H9 (cell line): ENCODE data around the gene FKTN. TPM values are rescaled to one million over a fixed set of nuclear protein-coding genes. Genes with fewer than 3 reads are reported as not detected.

ENCODE experiments used
- DNase-seq: peaks from one replicate; pipeline ENCODE4 v3.0.0-alpha.2; 2017
- H2AFZ ChIP-seq: one replicate; pipeline ENCODE4 v1.6.1; 2013; ENCODE audit warnings: mild to moderate bottlenecking, low read length, control low read depth, moderate library complexity
- H2AK5ac ChIP-seq: 2 replicates; pipeline ENCODE4 v1.6.1; 2013; ENCODE audit warnings: low read length, control low read depth, mixed read lengths; ENCODE audit not compliant: insufficient read length
- H2BK120ac ChIP-seq: one replicate; pipeline ENCODE4 v1.6.1; 2013; ENCODE audit warnings: low read depth, mild to moderate bottlenecking, low read length, control low read depth, inconsistent platforms; ENCODE audit not compliant: poor library complexity, severe bottlenecking
- H2BK12ac ChIP-seq: 2 replicates; pipeline ENCODE4 v1.6.1; 2013; ENCODE audit warnings: low read length, control low read depth, mixed read lengths, low read depth; ENCODE audit not compliant: insufficient read length
- H2BK15ac ChIP-seq: 2 replicates; pipeline ENCODE4 v1.6.1; 2013; ENCODE audit warnings: low read depth, low read length, control low read depth
- H2BK20ac ChIP-seq: one replicate; pipeline ENCODE4 v1.6.1; 2013; ENCODE audit warnings: low read depth, mild to moderate bottlenecking, low read length, control low read depth, inconsistent platforms; ENCODE audit not compliant: poor library complexity, severe bottlenecking
- H2BK5ac ChIP-seq: 2 replicates; pipeline ENCODE4 v1.6.1; 2013; ENCODE audit warnings: low read length, control low read depth, mixed read lengths; ENCODE audit not compliant: insufficient read length
- H3K14ac ChIP-seq: 2 replicates; pipeline ENCODE4 v1.6.1; 2013; ENCODE audit warnings: low read length, control low read depth; ENCODE audit not compliant: insufficient read depth
- H3K18ac ChIP-seq: 2 replicates; pipeline ENCODE4 v1.6.1; 2013; ENCODE audit warnings: low read depth, mild to moderate bottlenecking, mixed read lengths, low read length, control low read depth; ENCODE audit not compliant: insufficient read length
- H3K23ac ChIP-seq: 2 replicates; pipeline ENCODE4 v1.6.1; 2013; ENCODE audit warnings: low read length, control low read depth, mixed read lengths, low read depth; ENCODE audit not compliant: insufficient read length
- H3K23me2 ChIP-seq: 2 replicates; pipeline ENCODE4 v1.6.1; 2013; ENCODE audit warnings: low read depth, mild to moderate bottlenecking, mixed read lengths, low read length, control low read depth; ENCODE audit not compliant: insufficient read length, poor library complexity, severe bottlenecking
- H3K27ac ChIP-seq: 2 replicates; pipeline ENCODE4 v1.5.1; 2013; ENCODE audit warnings: low read length, control low read depth, mixed read lengths, low read depth; ENCODE audit not compliant: insufficient read length
- H3K27me3 ChIP-seq: 2 replicates; pipeline ENCODE4 v1.6.1; 2013; ENCODE audit warnings: low read length, control low read depth, inconsistent platforms; ENCODE audit not compliant: insufficient read depth
- H3K4ac ChIP-seq: 2 replicates; pipeline ENCODE4 v1.6.1; 2013; ENCODE audit warnings: low read depth, mild to moderate bottlenecking, control low read depth, inconsistent platforms, low read length, moderate library complexity
- H3K4me1 ChIP-seq: 2 replicates; pipeline ENCODE4 v1.6.1; 2013; ENCODE audit warnings: low read length, control low read depth, inconsistent platforms; ENCODE audit not compliant: insufficient read depth
- H3K4me2 ChIP-seq: 2 replicates; pipeline ENCODE4 v1.6.1; 2013; ENCODE audit warnings: low read length, control low read depth, mixed read lengths; ENCODE audit not compliant: insufficient read length, insufficient read depth
- H3K56ac ChIP-seq: 2 replicates; pipeline ENCODE4 v1.6.1; 2013; ENCODE audit warnings: low read depth, mild to moderate bottlenecking, mixed read lengths, low read length, control low read depth; ENCODE audit not compliant: insufficient read length
- H3K79me1 ChIP-seq: 2 replicates; pipeline ENCODE4 v1.6.1; 2013; ENCODE audit warnings: low read depth, mild to moderate bottlenecking, moderate library complexity, low read length, control low read depth, inconsistent platforms; ENCODE audit not compliant: insufficient read depth, poor library complexity, severe bottlenecking
- H3K79me2 ChIP-seq: 2 replicates; pipeline ENCODE4 v1.6.1; 2013; ENCODE audit warnings: low read length, control low read depth, inconsistent platforms; ENCODE audit not compliant: insufficient read depth
- H3K9ac ChIP-seq: 2 replicates; pipeline ENCODE4 v1.6.1; 2013; ENCODE audit warnings: low read length, control low read depth, mixed read lengths; ENCODE audit not compliant: insufficient read length; ENCODE audit errors: extremely low read depth
- H3K9me3 ChIP-seq: one replicate; pipeline ENCODE4 v1.6.1; 2013; ENCODE audit warnings: low read depth, low read length, inconsistent platforms; ENCODE audit not compliant: control insufficient read depth
- H3T11ph ChIP-seq: one replicate; pipeline ENCODE4 v1.6.1; 2013; ENCODE audit warnings: mild to moderate bottlenecking, low read length, control low read depth, inconsistent platforms
- H4K20me1 ChIP-seq: one replicate; pipeline ENCODE4 v1.6.1; 2013; ENCODE audit not compliant: control insufficient read depth, insufficient read length, insufficient read depth
- H4K5ac ChIP-seq: 2 replicates; pipeline ENCODE4 v1.6.1; 2013; ENCODE audit warnings: low read depth, mild to moderate bottlenecking, mixed read lengths, low read length, control low read depth; ENCODE audit not compliant: insufficient read length
- H4K8ac ChIP-seq: replicated peaks from 2 replicates; pipeline ENCODE4 v1.6.1; 2013; ENCODE audit warnings: low read length, control low read depth, mixed read lengths, low read depth; ENCODE audit not compliant: insufficient read length
- H4K91ac ChIP-seq: 2 replicates; pipeline ENCODE4 v1.6.1; 2013; ENCODE audit warnings: low read depth, mild to moderate bottlenecking, moderate library complexity, mixed read lengths, low read length, control low read depth; ENCODE audit not compliant: insufficient read length
- H3K27ac Mint-ChIP-seq, 3 experiments: 2 replicates in 2 of 3; 3 replicates in 1 of 3; pipeline ENCODE4 v1.8.0; 2020 to 2021; ENCODE audit warnings: mixed read lengths in 3 of 3, mild to moderate bottlenecking in 1 of 3, moderate library complexity in 1 of 3
- H3K27me3 Mint-ChIP-seq: 2 replicates; pipeline ENCODE4 v1.8.0; 2021; ENCODE audit warnings: low read depth, mild to moderate bottlenecking, moderate library complexity, mixed read lengths
- H3K36me3 Mint-ChIP-seq, 3 experiments: 2 replicates in 2 of 3; 3 replicates in 1 of 3; pipeline ENCODE4 v1.8.0; 2020 to 2021; ENCODE audit warnings: low read depth in 3 of 3, mixed read lengths in 3 of 3; ENCODE audit not compliant: insufficient read depth in 1 of 3
- H3K4me1 Mint-ChIP-seq, 2 experiments: 2 replicates each; pipeline ENCODE4 v1.8.0; 2020; ENCODE audit warnings: mixed read lengths in 2 of 2
- H3K4me3 Mint-ChIP-seq, 2 experiments: 2 replicates in 1 of 2; 3 replicates in 1 of 2; pipeline ENCODE4 v1.8.0; 2020 to 2021; ENCODE audit warnings: mild to moderate bottlenecking in 2 of 2, mixed read lengths in 2 of 2, moderate library complexity in 1 of 2
- H3K9me3 Mint-ChIP-seq, 2 experiments: 2 replicates in 1 of 2; 3 replicates in 1 of 2; pipeline ENCODE4 v1.8.0; 2020; ENCODE audit warnings: mild to moderate bottlenecking in 2 of 2, mixed read lengths in 2 of 2, moderate library complexity in 1 of 2
- WGBS: extraction: QIAGEN DNeasy Blood & Tissue Kit; methylation state at CpG from one replicate; pipeline ENCODE4 v1.1.7; 2013; ENCODE audit warnings: missing lambda C conversion rate, low lambda C conversion rate, mixed read lengths; ENCODE audit not compliant: insufficient read length; ENCODE audit errors: extremely low coverage; 5-methylcytosine and 5-hydroxymethylcytosine counted together
- total RNA-seq: library from RNA; stranded (reverse); gene quantifications from 2 replicates; pipeline ENCODE4 v1.2.1, GENCODE V29; 2021
- TF ChIP-seq, protein P1 (sequence below): fragments of 200-600 bp; sonication (generic); conservative IDR thresholded peaks from 3 replicates; pipeline ENCODE4 v1.8.0; 2021; ENCODE audit warnings: antibody characterized with exemption, mild to moderate bottlenecking

FKTN gene
- total RNA-seq, 1 experiment from 2014 or later, result 14.3 TPM

DNA sequence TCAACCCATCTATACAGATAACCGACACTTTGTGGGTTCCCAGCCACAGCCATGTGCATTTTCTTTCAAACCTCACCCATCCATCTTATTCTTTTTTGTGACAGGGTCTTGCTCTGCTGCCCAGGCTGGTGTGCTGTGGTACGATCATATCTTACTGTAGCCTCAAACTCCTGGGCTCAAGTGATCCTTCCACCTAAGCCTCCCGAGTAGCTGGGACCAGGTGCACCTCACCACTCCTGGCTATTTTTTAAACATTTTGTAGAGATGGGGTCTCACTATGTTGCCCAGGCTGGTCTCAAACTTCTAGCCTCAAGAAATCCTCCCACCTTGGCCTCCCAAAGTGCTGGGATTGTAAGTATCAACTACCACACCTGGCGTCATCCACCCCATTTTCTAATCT lies 129.0 kb downstream of the FKTN start:
- Mint-ChIP-seq H3K9me3 (no peaks in the 10 kb centered on the region), H3K36me3 (no peaks in the 10 kb centered on the region), H3K4me1 (peaks cover 7 to 8% of the 10 kb centered on the region in 2 experiments), H3K27me3 (peaks cover 15% of the 10 kb centered on the region), H3K4me3 (no peak overlapping the region), H3K27ac (peak overlapping the region in 1 of 3 experiments; percentile 13; a peak in 1 of 7 replicates)
- Histone ChIP-seq H3K27ac (no peak overlapping the region), H2BK5ac (no peak overlapping the region), H4K91ac (no peak overlapping the region), H3K79me2 (no peaks in the 10 kb centered on the region), H3K9me3 (no peaks in the 10 kb centered on the region), H2BK12ac (no peak overlapping the region), H3K27me3 (no peaks in the 10 kb centered on the region), H3K23me2 (no peaks in the 10 kb centered on the region), H3K4ac (no peak overlapping the region), H3K4me2 (no peak overlapping the region), H3K4me1 (no peaks in the 10 kb centered on the region), H2BK15ac (no peak overlapping the region), H3K18ac (no peak overlapping the region), H2BK20ac (no peak overlapping the region), H3K23ac (no peak overlapping the region), H3K9ac (no peak overlapping the region), H3K14ac (no peak overlapping the region), H3T11ph (no peak overlapping the region), H2AFZ (no peak overlapping the region), H2BK120ac (no peak overlapping the region), H3K79me1 (no peaks in the 10 kb centered on the region), H4K20me1 (no peaks in the 10 kb centered on the region), H4K5ac (no peak overlapping the region), H2AK5ac (no peak overlapping the region), H4K8ac (no peak overlapping the region), H3K56ac (no peak overlapping the region)
- DNase-seq, result no peak
- WGBS, result no CpG with 5 or more reads among the region's 4 CpGs
- TF ChIP-seq, protein P1, sequence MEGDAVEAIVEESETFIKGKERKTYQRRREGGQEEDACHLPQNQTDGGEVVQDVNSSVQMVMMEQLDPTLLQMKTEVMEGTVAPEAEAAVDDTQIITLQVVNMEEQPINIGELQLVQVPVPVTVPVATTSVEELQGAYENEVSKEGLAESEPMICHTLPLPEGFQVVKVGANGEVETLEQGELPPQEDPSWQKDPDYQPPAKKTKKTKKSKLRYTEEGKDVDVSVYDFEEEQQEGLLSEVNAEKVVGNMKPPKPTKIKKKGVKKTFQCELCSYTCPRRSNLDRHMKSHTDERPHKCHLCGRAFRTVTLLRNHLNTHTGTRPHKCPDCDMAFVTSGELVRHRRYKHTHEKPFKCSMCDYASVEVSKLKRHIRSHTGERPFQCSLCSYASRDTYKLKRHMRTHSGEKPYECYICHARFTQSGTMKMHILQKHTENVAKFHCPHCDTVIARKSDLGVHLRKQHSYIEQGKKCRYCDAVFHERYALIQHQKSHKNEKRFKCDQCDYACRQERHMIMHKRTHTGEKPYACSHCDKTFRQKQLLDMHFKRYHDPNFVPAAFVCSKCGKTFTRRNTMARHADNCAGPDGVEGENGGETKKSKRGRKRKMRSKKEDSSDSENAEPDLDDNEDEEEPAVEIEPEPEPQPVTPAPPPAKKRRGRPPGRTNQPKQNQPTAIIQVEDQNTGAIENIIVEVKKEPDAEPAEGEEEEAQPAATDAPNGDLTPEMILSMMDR, result no peak

Other genes starting within 250 kb of the FKTN start
- gene FSD1L, start 110.1 kb upstream of the FKTN start, total RNA-seq, result 4.7 and 5.5 TPM in 2 replicates
- gene TAL2, start 104.3 kb downstream of the FKTN start, total RNA-seq, result 0.50 and 1.1 TPM in 2 replicates
- gene TMEM38B, start 136.4 kb downstream of the FKTN start, total RNA-seq, result 14.5 and 17.1 TPM in 2 replicates